GM18508 (cell line): ENCODE data around the gene ELOVL2.
A peak's percentile ranks its signal among the peaks of the same experiment; 100 is the strongest.
"Not testable (repeated sequence)": the region's sequence is repeated elsewhere in the genome, so short reads cannot be mapped to it uniquely, and the experiment has no call there.

Experiments used
- ATAC-seq: cut with Tn5 transposase; IDR thresholded peaks from one replicate; pipeline ENCODE4 v1.9.1; 2021; ENCODE audit warnings: moderate number of reproducible peaks; ENCODE audit not compliant: insufficient read depth, unreplicated experiment

The ELOVL2 gene

DNA sequence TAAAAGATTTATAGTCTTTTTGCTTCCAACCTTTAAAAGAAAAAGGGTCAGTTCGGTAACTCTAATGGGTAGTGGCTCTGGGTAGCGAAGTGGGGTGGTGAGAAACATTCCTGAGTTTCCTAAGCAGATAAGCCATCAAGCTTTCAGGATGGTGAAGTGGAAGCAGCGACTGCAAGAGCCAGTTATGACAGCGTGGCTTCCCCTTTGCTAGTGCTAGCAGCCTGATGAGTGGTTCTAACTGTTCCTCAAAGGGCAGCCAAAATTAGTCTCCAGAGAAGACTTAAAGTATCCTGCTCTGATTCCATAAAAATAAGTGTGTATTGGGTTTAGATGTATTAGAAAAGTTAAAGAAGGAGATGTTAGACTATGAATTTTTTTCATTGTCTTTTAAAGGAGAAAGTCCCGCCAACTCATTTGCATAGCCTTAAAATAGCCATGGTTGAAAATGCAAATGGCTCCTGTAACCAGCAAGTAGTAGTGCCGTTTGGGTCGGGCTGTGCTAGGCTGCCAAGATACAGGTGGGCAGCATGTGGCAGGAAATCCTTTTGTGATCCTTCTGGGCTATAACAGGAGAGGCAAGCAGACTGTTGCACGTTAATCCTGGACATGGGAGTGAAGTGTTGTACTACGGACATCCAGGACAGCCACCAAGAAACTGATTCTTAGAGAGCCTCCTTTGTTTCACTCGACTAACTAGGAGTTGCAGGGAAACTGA is 18.0 kb downstream of the ELOVL2 start:
- ATAC-seq: peak; percentile 74

DNA sequence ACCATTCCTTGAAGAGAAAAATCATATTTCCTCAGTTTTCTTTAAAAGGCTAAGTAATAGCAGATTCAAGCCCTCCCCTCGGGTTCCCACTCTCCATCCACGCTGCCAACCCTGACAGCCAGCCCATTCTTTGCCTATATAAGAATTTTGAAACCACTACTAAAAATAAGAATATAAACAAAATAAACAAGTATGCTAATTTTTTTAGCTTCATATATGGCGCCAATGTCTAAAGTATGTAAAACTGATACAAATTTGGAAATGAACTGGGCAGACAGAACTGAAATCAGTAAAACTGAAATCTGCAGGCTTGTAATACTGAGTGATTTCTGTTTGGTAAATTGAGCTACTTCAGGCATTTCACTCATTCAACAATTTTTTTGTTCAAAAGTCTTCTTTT is 19.0 kb downstream of the ELOVL2 start:
- no peak for ATAC-seq

DNA sequence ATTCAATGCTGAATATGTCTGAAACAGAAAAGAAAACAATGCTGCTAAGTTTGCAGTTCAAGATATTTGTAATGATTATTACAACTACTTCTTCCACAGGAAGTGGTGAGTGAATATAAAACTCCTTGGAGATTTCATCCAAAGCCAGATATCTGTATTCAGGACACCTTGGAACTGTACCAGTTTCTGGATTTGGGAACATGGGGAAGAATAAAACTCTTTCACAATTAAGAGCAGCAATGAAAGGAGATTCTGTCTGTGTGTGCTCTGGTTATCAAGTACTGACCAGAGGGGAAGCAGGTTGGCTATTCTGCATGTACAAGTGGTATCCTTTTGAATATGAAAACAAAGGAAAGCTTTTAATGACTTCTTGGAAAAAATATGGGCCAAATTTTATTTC is 21.1 kb downstream of the ELOVL2 start:
- no peak for ATAC-seq

DNA sequence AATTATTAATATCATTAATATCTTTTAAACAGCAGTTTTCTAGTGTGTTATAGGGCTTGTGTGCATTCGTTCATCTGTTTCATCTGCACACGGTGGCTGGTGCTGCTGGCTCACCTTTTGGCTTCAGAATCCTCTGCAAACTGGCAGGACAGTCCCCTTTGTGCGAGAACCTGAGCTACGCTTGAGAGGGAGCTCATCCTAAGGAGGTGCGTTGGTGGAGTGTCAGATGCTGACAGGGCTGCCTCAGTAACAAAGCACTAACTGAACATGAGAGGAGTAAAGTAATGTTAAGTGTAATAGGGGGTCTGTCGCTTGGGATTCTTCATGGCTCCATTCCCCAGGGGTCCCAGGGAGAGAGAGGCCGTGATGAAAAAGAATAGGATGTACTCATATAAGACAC is 22.4 kb downstream of the ELOVL2 start:
- no peak for ATAC-seq

DNA sequence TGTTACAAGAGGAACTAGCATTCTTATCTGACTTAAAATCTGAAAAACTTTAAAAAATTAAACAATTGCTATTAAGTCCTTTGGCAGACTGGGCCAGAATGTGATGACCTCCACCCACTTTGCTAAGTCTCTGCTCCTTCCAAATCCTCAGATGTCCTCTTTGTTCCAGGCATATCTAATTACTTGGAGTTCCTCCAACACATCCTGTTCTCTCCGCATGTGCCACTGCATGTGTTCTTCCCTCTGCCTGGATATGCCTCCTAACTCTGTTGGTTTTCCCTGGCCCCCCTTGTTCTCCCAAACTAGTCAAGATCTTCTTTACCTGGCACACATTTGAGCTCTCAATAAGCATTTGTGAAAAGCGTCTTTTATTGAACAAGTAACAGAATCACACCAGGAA is 23.1 kb downstream of the ELOVL2 start:
- ATAC-seq: no peak

DNA sequence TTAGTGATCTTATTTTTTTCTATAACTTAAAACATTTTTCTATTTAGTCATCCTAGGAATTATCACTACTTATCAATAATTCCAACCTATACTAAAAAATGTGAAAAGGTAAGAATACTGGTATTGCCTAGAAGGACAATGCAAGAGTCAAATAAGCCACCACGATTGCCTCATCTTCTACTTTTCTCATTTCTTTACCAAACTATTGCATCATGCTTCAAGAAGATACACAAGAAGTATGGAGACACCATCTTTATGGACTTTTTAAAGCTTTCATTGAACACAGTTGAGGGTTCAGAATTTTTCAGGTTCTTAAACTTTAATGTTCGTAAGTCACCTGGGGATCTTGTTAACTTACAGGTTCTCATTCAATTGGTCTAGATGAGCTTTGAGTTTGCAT is 25.9 kb downstream of the ELOVL2 start:
- ATAC-seq: no peak

DNA sequence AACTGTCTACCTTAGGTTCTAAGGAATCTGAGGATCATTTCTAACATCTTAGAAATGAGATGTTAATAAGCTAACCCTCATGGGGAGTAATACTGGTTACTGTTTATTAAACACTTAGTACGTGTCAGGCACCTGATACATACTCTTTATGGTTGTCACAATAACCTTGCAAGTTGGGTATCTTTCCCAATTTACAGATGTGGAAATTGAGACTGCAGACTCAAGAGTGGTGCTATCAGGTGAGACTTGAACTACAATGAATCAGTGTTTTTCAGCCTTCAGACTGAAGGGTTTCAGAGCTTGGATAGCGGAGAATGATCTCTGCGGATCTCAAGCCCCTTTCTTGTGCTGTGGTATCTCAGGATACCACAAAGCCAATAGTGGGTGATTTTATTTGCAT is 27.0 kb downstream of the ELOVL2 start:
- no peak for ATAC-seq

DNA sequence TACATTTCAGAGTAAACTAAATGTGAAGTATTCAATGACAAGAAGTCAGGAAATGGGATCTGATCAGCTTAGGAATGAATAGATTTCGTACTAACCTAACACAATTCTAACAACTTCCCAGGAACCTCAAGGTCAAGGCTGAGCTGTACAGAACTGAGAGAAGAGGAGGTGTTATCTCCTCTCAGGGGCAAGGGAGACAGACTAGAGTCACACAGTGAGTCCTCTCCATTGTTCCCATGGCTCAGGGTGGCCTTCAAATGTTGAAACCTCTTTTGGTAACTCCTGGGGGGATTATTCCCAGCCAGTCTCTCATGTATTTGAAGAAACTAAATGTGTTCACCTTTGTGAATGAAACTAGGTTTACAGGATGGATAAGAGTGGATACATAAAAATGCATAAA is 27.7 kb downstream of the ELOVL2 start:
- no peak for ATAC-seq

DNA sequence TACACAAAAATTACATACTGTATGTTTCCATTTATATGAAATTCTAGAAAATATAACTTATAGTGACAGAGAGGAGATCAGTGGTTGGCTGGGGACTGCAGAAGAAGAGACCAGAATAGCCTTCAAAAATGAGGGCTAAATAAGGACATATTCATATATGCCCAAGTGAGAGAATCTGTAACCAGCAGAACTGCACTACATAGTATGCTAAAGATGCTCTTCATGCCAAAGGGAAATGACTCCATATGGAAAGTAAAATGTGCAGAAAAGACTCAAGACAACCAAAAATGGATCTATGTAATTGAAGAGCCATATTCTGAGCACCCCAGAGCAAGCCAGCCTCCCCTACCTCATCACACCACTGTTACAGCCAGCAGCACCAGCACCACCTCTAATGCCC is 29.0 kb downstream of the ELOVL2 start:
- no peak for ATAC-seq

DNA sequence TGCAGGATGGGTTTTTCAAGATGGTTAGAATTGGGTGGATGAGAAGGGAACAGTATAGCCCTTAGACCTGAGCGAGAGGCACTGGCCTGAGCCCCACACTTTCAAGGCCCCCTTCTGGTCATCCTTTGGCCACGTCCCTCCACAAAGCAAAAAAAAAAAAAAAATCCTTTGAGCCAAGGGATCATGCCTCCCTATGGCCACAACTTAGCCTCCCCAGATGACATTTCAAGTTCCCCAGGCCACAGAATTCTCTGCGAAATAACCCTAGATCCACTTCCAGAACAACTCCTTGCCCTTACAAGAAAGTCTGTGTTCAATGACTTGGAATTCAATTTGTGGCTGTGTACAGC is 30.4 kb downstream of the ELOVL2 start:
- no peak for ATAC-seq

DNA sequence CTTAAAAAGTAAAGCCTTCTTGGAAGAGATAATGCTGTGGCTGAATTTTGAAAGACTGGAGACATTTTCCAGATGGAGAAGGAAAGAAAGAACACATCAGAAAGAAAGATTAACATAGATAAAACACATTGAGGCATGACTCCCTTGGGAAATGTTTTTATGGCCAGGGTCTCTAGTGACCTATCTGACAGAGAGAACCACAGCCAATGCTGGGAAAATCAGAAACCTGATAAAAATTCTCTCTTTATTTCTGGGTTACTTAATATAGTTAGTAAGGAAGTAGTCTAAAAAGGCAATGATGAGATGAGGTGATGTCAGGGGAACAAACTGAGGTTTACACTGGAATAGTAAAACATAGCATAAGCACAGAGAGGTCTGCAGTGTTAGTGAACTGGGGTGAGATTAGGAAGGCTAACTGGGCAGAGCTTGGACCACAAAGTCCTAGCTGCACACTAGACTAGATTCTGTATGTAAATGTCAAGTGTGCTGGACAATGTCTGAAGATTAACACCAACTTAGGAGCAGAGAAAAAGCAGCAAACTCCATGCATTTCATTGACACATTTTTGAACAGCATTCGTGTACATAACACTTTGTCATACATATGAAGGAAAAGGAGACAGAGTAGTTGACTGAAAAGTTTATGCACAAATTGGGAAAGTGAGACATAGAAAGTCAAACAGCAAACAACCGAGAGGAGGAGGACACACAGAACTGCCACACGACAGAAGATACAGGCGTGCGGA is 31.0 kb downstream of the ELOVL2 start:
- ATAC-seq: no peak

DNA sequence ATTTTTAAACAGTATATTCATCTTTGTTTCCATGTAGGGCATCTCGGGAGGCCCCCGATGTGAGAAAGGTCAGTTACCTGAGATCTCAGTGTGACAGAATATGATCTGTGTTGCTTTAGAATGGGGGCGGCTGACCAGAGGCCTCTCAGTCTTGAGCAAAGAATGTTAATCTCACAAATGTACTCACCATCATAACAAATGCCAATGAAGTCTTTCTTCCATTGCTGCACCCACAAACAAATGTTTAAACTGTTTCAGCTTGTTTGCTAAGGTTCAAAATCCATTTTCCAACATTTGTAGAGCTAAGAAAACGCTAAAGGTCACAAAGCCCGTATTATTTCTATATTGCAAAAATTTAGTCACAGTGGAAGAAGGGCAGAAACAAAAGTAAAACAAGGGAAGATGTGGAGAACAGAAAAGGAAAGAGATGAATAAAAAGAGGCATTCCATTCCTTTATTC is 31.8 kb downstream of the ELOVL2 start:
- ATAC-seq: no peak

DNA sequence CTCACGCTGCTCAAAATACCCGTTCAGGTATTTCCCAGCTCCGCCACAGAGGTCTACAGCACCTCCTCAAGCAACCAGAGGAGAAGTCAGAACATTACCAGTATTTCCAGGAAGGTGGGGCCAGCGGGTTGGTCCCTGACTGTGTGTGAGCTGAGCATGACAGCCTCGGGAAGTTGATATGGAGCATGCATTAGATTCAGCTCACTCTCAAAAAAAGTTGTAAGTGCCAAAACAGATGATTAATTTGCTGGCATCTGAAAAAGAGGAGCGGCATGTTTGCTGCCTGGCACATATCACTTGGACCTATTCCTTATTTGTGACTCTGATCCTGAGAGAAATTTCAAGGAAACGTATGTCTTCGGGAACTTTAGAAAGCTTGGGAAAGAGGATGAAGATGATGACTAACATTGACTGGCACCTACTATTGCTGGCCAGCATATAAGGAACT is 32.3 kb downstream of the ELOVL2 start:
- ATAC-seq: no peak

DNA sequence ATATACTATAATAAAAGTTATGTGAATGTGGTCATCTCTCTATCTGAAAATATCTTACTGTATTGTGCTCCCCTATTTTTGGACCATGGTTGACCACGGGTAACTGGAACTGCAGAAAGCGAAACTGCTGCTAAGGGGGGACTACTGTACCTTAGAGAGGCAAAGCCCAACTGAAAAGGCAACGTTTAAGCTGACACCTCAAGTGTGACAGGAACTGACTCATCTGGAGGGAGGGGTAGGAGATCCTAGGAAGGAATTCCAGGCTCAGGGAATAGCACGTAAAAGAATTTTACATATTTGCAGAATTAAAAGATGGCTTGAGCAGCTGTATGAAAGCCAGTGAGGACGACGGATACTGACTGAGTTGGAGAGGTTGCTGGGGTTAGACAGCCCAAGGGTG is 34.8 kb downstream of the ELOVL2 start:
- ATAC-seq: no peak

DNA sequence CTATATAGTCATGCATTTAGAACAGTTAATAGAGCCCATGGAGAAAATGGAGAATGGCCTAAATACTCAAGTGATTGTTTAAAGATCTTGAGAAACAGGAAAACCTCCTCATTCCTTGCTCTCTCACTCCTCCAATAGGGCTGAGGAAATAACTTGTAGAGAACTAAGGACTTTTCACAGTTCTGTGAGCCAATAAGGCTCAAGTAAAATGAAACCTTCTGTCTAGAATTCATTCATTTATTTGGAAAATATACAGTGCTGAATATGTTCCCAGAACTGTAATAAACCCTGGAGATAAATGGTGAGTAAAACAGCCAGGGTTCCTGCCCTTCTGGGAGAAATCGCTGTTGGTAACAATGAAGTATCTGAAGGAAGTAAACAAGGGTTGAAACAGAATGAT is 35.3 kb downstream of the ELOVL2 start:
- no peak for ATAC-seq

DNA sequence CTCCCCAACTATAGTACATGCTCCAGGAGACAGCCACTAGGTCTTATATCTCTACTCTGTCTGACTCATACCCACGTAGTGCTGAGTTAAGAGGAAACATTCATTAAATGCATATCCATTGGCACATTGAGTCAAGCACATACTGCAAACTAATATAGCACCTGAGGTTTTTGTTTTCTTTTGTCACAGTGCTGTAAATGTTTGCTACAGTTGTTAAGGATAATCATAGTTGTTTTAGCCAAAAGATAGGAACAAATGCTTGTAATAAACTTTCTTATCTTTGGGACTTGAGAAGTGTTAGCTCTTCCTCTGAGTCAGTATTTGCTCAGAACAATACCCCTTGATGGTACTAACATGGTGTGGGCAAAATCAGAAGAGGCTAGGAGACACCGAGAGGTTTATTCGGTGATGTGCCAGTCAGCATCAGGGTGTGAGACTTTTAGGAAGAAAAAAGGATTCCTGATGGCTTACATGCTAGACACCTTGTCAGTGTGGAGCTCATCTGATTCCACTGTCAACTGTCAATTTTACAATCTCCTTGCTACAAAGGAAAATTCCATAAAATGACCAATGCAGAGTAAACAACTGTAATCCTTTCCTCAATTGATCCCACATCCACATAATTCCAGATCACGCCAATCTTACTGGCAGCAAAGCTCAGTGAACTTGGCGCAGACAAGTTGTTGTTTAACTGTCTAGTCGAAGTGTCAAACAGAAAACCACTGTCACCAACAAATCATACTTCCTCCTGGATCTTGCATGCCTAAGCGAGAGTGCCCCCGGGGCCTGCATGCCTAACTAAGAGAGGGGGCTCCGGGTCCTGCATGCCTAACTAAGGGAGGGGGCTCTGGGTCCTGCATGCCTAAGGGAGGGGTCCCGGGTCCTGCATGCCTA is 36.1 kb downstream of the ELOVL2 start:
- ATAC-seq: no peak

DNA sequence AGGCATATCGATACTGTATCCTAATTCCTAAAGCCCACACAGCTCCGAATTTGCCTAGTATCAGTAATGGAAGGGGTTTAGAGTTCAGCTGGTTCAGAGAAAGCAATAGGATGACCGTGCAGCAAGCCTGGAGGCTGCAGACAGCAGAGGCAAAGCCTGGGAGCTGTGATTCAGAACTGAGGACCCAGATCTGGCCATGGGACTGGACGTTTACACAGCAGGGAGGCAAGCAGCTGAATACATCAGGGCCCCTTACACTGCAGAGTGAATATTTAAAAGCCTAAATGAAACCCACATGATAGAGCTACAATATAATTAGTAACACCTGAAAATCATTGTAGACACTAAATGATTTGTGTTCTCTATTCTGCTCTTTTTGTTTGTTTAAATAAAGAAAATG is 38.0 kb downstream of the ELOVL2 start:
- no peak for ATAC-seq

DNA sequence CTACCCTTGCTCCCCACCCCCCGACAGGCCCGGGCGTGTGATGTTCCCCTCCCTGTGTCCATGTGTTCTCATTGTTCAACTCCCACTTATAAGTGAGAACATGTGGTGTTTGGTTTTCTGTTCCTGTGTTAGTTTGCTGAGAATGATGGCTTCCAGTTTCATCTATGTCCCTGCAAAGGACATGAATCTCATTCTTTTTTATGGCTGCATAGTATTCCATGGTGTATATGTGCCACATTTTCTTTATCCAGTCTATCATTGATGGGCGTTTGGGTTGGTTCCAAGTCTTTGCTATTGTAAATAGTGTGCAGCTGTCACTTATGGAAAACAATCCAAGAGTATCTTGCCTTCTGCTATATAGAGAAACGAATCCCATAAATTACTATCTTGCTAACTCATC is 40.8 kb downstream of the ELOVL2 start:
- ATAC-seq: not testable (repeated sequence)

DNA sequence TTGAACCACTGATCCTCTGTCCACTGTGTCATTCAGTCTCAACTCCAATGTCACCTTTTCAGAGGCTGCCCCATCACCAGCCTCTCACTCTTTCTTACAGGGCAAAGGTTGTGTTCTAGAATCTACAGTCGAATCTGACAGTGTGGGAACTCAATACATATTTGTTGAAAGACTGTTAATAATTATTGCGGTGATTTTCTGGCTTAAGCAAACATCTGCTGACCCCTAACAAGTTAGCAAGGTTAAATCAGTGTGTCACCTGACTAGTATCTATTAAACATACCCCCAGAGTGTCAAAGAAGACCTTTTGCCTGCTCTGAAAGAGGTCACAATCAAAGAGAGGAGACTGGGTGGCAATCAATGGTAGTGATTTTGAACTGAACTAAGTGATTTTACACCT is 41.9 kb downstream of the ELOVL2 start:
- no peak for ATAC-seq

DNA sequence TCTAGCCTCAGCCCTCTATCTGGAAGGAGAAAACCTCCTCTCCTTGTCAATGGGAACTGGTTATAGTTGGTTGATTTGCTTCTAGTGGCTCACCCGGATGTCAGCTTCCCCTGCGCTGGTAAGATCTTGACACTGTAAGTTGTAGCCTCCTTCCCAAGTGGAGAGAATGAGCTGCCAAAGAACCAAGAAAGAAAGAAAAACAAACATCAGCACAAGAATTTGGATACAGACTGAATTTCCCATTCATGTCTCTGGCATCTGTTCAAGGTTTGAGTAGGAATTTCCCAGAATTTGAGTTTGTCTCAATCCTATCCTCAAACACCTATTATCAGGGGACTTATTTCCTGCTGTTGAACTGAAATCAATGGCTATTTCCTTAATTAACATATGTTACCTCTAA is 44.1 kb downstream of the ELOVL2 start:
- no peak for ATAC-seq

DNA sequence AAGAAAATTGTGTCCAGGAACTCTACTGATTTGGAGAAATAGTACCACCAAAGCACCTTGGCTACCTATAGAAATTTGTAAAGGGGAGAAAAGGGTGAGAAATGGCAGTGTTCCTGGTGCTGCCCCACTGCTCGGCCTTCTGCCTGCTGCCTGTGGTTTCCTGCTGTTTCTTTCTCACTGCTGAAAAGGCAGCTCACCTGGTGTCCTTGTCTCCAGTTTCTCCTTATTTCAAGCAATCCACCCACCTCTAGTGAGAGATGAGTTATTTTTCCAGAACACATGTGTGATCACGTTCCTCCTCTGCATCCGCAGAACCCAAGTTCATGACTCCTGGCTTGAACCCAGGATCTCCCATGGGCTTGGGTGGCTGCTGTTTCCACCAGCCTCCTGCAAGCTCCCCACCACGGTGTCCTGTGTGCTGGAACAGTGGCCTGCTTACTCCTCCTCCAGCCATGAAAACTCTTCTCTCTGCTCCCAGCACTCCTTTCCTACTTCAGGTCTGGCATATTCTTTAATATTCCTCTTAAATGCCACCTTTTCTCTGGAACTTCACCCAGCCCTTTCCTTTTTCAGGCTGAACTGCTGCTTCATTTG is 48.9 kb downstream of the ELOVL2 start:
- no peak for ATAC-seq
